CD8-positive, alpha-beta memory T cell (primary cell): ENCODE measurements around the gene KRT32. TPM values are rescaled to one million over a fixed set of nuclear protein-coding genes. Genes with fewer than 3 reads are reported as not detected.

Experiments
- CTCF ChIA-PET: fragments of 350-600 bp; sonication (Branson Sonifier 250); formaldehyde crosslinking; loops from one replicate; lab custom pipeline; 2021; ENCODE audit warnings: antibody characterized with exemption; lab: Charles Lee
- POLR2A ChIA-PET: fragments of 350-600 bp; sonication (Branson Sonifier 250); formaldehyde crosslinking; loops from one replicate; lab custom pipeline; 2021; ENCODE audit warnings: antibody characterized with exemption; lab: Charles Lee
- DNase-seq, 5 donors: peaks; one replicate each; pipeline versions ENCODE4 v3.0.0 to v3.0.0-alpha.2; 2020 to 2022; ENCODE audit warnings: mixed read lengths in 1 of 5
- H3K27ac ChIP-seq: one replicate; pipeline ENCODE4 v1.7.0; 2013; ENCODE audit warnings: low read depth, mild to moderate bottlenecking, low read length, moderate library complexity
- H3K27me3 ChIP-seq: 2 replicates; pipeline ENCODE4 v1.7.0; 2013; ENCODE audit warnings: low read length, mild to moderate bottlenecking; ENCODE audit not compliant: insufficient read depth, poor library complexity, severe bottlenecking
- H3K36me3 ChIP-seq: 2 replicates; pipeline ENCODE4 v1.7.0; 2013; ENCODE audit warnings: mild to moderate bottlenecking, low read length, moderate library complexity; ENCODE audit not compliant: insufficient read depth
- H3K4me1 ChIP-seq: 2 replicates; pipeline ENCODE4 v1.7.0; 2013; ENCODE audit warnings: mild to moderate bottlenecking, low read length, moderate library complexity; ENCODE audit not compliant: insufficient read depth
- H3K4me3 ChIP-seq: 2 replicates; pipeline ENCODE4 v1.7.0; 2013; ENCODE audit warnings: mild to moderate bottlenecking, low read length
- H3K9me3 ChIP-seq: 2 replicates; pipeline ENCODE4 v1.7.0; 2013; ENCODE audit warnings: mild to moderate bottlenecking, low read length
- H3K27ac Mint-ChIP-seq, 8 donors: one replicate each; pipeline ENCODE4 v1.8.0; 2020 to 2021; ENCODE audit warnings: mixed read lengths in 8 of 8, mild to moderate bottlenecking in 6 of 8, inconsistent platforms in 3 of 8, moderate library complexity in 3 of 8
- H3K27me3 Mint-ChIP-seq, 2 donors: one replicate each; pipeline ENCODE4 v1.8.0; 2020 to 2021; ENCODE audit warnings: mixed read lengths in 2 of 2, mild to moderate bottlenecking in 1 of 2, moderate library complexity in 1 of 2
- H3K36me3 Mint-ChIP-seq, 3 donors: one replicate each; pipeline ENCODE4 v1.8.0; 2020 to 2021; ENCODE audit warnings: mixed read lengths in 3 of 3, inconsistent platforms in 1 of 3, mild to moderate bottlenecking in 1 of 3
- H3K4me1 Mint-ChIP-seq, 3 donors: one replicate each; pipeline ENCODE4 v1.8.0; 2020 to 2021; ENCODE audit warnings: mixed read lengths in 3 of 3, inconsistent platforms in 1 of 3, mild to moderate bottlenecking in 1 of 3
- H3K4me3 Mint-ChIP-seq, 7 donors: one replicate each; pipeline ENCODE4 v1.8.0; 2020 to 2021; ENCODE audit warnings: mixed read lengths in 7 of 7, mild to moderate bottlenecking in 6 of 7, moderate library complexity in 4 of 7, inconsistent platforms in 2 of 7
- H3K9me3 Mint-ChIP-seq, 5 donors: one replicate each; pipeline ENCODE4 v1.8.0; 2020 to 2022; ENCODE audit warnings: mixed read lengths in 5 of 5, mild to moderate bottlenecking in 3 of 5, moderate library complexity in 2 of 5, inconsistent platforms in 1 of 5
- polyA plus RNA-seq: library from polyadenylated mRNA; unstranded; fragments of 300-500 nt; fragmentation: Illumina TruSeq; gene quantifications from one replicate; pipeline ENCODE4 v1.2.3, GENCODE V29; 2021
- total RNA-seq, 2 experiments: library from RNA; stranded (reverse); gene quantifications; one replicate each; pipeline ENCODE4 v1.2.3, GENCODE V29; 2021

Gene KRT32
- total and polyA plus RNA-seq, 3 experiments from 2014 or later = not detected

GRCh38 chr17:41421617-41422016 lies 45.6 kb downstream of the KRT32 start:
- Histone ChIP-seq H3K4me3 (no peak overlapping the region), H3K36me3 (no peaks in the 10 kb centered on the region), H3K9me3 (no peaks in the 10 kb centered on the region), H3K4me1 (peaks cover 6% of the 10 kb centered on the region), H3K27me3 (no peaks in the 10 kb centered on the region), H3K27ac (no peak overlapping the region)
- no peak overlapping the region for H3K4me3 Mint-ChIP-seq
- H3K4me1 Mint-ChIP-seq = peaks cover 7 to 20% (median 18%) of the 10 kb centered on the region in 3 donors
- no peak overlapping the region for H3K27ac Mint-ChIP-seq
- no peaks in the 10 kb centered on the region for H3K36me3 Mint-ChIP-seq
- H3K9me3 Mint-ChIP-seq = no peaks in the 10 kb centered on the region
- H3K27me3 Mint-ChIP-seq = peaks cover 0 to 2% of the 10 kb centered on the region in 2 donors
- DNase-seq = no peak
- POLR2A ChIA-PET = no interaction called here
- CTCF ChIA-PET = no interaction called here

- Histone ChIP-seq H3K27me3 (no peaks in the 10 kb centered on the region), H3K36me3 (no peaks in the 10 kb centered on the region), H3K4me1 (peaks cover 6% of the 10 kb centered on the region), H3K4me3 (no peak overlapping the region), H3K27ac (no peak overlapping the region), H3K9me3 (no peaks in the 10 kb centered on the region)
- peaks cover 7 to 20% (median 18%) of the 10 kb centered on the region in 3 donors for H3K4me1 Mint-ChIP-seq
- no peak for DNase-seq
- POLR2A ChIA-PET = no interaction called here
- H3K36me3 Mint-ChIP-seq = no peaks in the 10 kb centered on the region
- H3K27me3 Mint-ChIP-seq = peaks cover 0 to 2% of the 10 kb centered on the region in 2 donors
- CTCF ChIA-PET = no interaction called here
- H3K4me3 Mint-ChIP-seq = no peak overlapping the region
- no peak overlapping the region for H3K27ac Mint-ChIP-seq
- H3K9me3 Mint-ChIP-seq = no peaks in the 10 kb centered on the region
Observed at GRCh38 chr17:41421116-41421515, 46.1 kb downstream of the KRT32 start.

GRCh38 chr17:41420134-41420533 lies 47.1 kb downstream of the KRT32 start:
- Histone ChIP-seq H3K4me3 (no peak overlapping the region), H3K9me3 (no peaks in the 10 kb centered on the region), H3K27ac (no peak overlapping the region), H3K36me3 (no peaks in the 10 kb centered on the region), H3K4me1 (peaks cover 6% of the 10 kb centered on the region), H3K27me3 (no peaks in the 10 kb centered on the region)
- peaks cover 7 to 20% (median 18%) of the 10 kb centered on the region in 3 donors for H3K4me1 Mint-ChIP-seq
- H3K4me3 Mint-ChIP-seq = no peak overlapping the region
- no peak for DNase-seq
- H3K27me3 Mint-ChIP-seq = peaks cover 0 to 2% of the 10 kb centered on the region in 2 donors
- ChIA-PET POLR2A (no interaction called here), CTCF (no interaction called here)
- H3K36me3 Mint-ChIP-seq = no peaks in the 10 kb centered on the region
- H3K27ac Mint-ChIP-seq = peak overlapping the region in 1 of 8 donors; percentile 48
- H3K9me3 Mint-ChIP-seq = no peaks in the 10 kb centered on the region

GRCh38 chr17:41419716-41420115 lies 47.5 kb downstream of the KRT32 start:
- H3K27me3 Mint-ChIP-seq = peaks cover 0 to 2% of the 10 kb centered on the region in 2 donors
- CTCF ChIA-PET = no interaction called here
- no peaks in the 10 kb centered on the region for H3K9me3 Mint-ChIP-seq
- Histone ChIP-seq H3K36me3 (no peaks in the 10 kb centered on the region), H3K9me3 (no peaks in the 10 kb centered on the region), H3K27me3 (no peaks in the 10 kb centered on the region), H3K27ac (no peak overlapping the region), H3K4me1 (peaks cover 6% of the 10 kb centered on the region), H3K4me3 (no peak overlapping the region)
- H3K36me3 Mint-ChIP-seq = no peaks in the 10 kb centered on the region
- peaks cover 7 to 20% (median 18%) of the 10 kb centered on the region in 3 donors for H3K4me1 Mint-ChIP-seq
- peak overlapping the region in 1 of 8 donors; percentile 52 for H3K27ac Mint-ChIP-seq
- POLR2A ChIA-PET = no interaction called here
- DNase-seq = peak in 1 of 5 donors; percentile 46
- peak overlapping the region in 2 of 7 donors; percentile 28 to 33 for H3K4me3 Mint-ChIP-seq

GRCh38 chr17:41418116-41418860 lies 48.9 kb downstream of the KRT32 start:
- Mint-ChIP-seq H3K4me1 (peaks cover 7 to 20% (median 18%) of the 10 kb centered on the region in 3 donors), H3K27me3 (peaks cover 0 to 2% of the 10 kb centered on the region in 2 donors), H3K36me3 (no peaks in the 10 kb centered on the region), H3K9me3 (no peaks in the 10 kb centered on the region), H3K4me3 (no peak overlapping the region), H3K27ac (no peak overlapping the region)
- no peak overlapping the region for H3K27ac ChIP-seq
- no peaks in the 10 kb centered on the region for H3K27me3 ChIP-seq
- H3K4me1 ChIP-seq = peaks cover 6% of the 10 kb centered on the region
- H3K4me3 ChIP-seq = no peak overlapping the region
- no peaks in the 10 kb centered on the region for H3K36me3 ChIP-seq
- CTCF ChIA-PET = interaction anchor here (2.2 kb wide), 1 partner anchor 10 kb away, joined by 5 read pairs; no protein-coding TSS in a partner anchor
- no peak for DNase-seq
- no peaks in the 10 kb centered on the region for H3K9me3 ChIP-seq
- POLR2A ChIA-PET = no interaction called here

GRCh38 chr17:41417576-41418015 lies 49.6 kb downstream of the KRT32 start:
- Mint-ChIP-seq H3K4me1 (peaks cover 7 to 20% (median 18%) of the 10 kb centered on the region in 3 donors), H3K4me3 (no peak overlapping the region), H3K36me3 (no peaks in the 10 kb centered on the region), H3K27me3 (no peaks in the 10 kb centered on the region), H3K27ac (peak overlapping the region in 2 of 8 donors; percentile 11 to 28), H3K9me3 (no peaks in the 10 kb centered on the region)
- H3K27ac ChIP-seq = no peak overlapping the region
- CTCF ChIA-PET = interaction anchor here (2.2 kb wide), 1 partner anchor 10 kb away, joined by 5 read pairs; no protein-coding TSS in a partner anchor
- no peak overlapping the region for H3K4me3 ChIP-seq
- H3K36me3 ChIP-seq = no peaks in the 10 kb centered on the region
- no peak for DNase-seq
- POLR2A ChIA-PET = no interaction called here
- H3K4me1 ChIP-seq = peaks cover 6% of the 10 kb centered on the region
- no peaks in the 10 kb centered on the region for H3K9me3 ChIP-seq
- no peaks in the 10 kb centered on the region for H3K27me3 ChIP-seq

GRCh38 chr17:41417127-41417526 lies 50.1 kb downstream of the KRT32 start:
- Mint-ChIP-seq H3K4me3 (no peak overlapping the region), H3K9me3 (no peaks in the 10 kb centered on the region), H3K27ac (peak overlapping the region in 1 of 8 donors; percentile 28), H3K4me1 (peaks cover 7 to 20% (median 18%) of the 10 kb centered on the region in 3 donors), H3K36me3 (no peaks in the 10 kb centered on the region), H3K27me3 (no peaks in the 10 kb centered on the region)
- peaks cover 6% of the 10 kb centered on the region for H3K4me1 ChIP-seq
- H3K27ac ChIP-seq = no peak overlapping the region
- no peaks in the 10 kb centered on the region for H3K9me3 ChIP-seq
- no peaks in the 10 kb centered on the region for H3K27me3 ChIP-seq
- POLR2A ChIA-PET = no interaction called here
- H3K4me3 ChIP-seq = no peak overlapping the region
- no peak for DNase-seq
- no peaks in the 10 kb centered on the region for H3K36me3 ChIP-seq
- CTCF ChIA-PET = interaction anchor here (2.2 kb wide), 1 partner anchor 9 kb away, joined by 5 read pairs; no protein-coding TSS in a partner anchor

- POLR2A ChIA-PET = no interaction called here
Observed at GRCh38 chr17:41416479-41416878, 50.7 kb downstream of the KRT32 start.

More at GRCh38 chr17:41416479-41416878, 50.7 kb downstream of the KRT32 start:
- no peaks in the 10 kb centered on the region for H3K27me3 Mint-ChIP-seq
- H3K4me3 Mint-ChIP-seq = no peak overlapping the region
- Histone ChIP-seq H3K4me3 (no peak overlapping the region), H3K27me3 (no peaks in the 10 kb centered on the region), H3K36me3 (no peaks in the 10 kb centered on the region), H3K27ac (no peak overlapping the region), H3K4me1 (peaks cover 6% of the 10 kb centered on the region), H3K9me3 (no peaks in the 10 kb centered on the region)
- DNase-seq = no peak
- CTCF ChIA-PET = no interaction called here
- H3K27ac Mint-ChIP-seq = no peak overlapping the region
- no peaks in the 10 kb centered on the region for H3K9me3 Mint-ChIP-seq
- no peaks in the 10 kb centered on the region for H3K36me3 Mint-ChIP-seq
- H3K4me1 Mint-ChIP-seq = peaks cover 7 to 20% (median 18%) of the 10 kb centered on the region in 3 donors
